Adrenal gland (tissue), 5 donors: Measurements from ENCODE around the gene C1QTNF2.

Source experiments
- POLR2A ChIP-seq, 2 donors: fragments of 450-650 bp; IDR thresholded peaks; one replicate each; pipeline ENCODE4 v1.6.1; 2017; ENCODE audit warnings: antibody characterized with exemption in 2 of 2, mild to moderate bottlenecking in 2 of 2, moderate library complexity in 1 of 2
- TF ChIP-seq, protein P1 (sequence below), 6 experiments: fragments of 450-650 bp in 4 of 6; fragments of 200-600 bp in 2 of 6; sonication (generic) in 1 of 6; IDR thresholded peaks; 1 replicate in 5 of 6; 2 replicates in 1 of 6; pipeline versions ENCODE4 v1.5.1 to v1.8.0; 2016 to 2021; ENCODE audit warnings: antibody characterized with exemption in 6 of 6, mild to moderate bottlenecking in 2 of 6, moderate library complexity in 1 of 6
- donor health status: DM: no; HTN: no; CAD: no.

DNA sequence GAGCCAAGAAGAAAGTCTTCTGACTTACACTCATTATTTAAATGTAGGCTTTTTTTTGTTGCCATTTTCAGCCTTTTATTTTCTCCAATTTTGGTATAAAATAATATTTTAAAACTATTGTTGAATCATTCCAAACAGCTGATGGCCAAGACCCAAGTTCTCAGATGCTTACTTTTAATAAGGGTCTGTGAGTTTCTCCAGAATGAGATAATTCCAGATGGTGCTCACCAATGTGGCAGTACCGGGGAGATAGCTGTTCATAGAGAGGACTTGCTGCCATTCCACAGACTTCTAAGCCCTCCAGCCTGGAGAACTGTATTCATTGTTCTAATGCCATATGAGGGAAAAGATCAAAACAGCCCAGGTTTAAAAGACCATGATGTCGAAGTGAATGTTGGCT is 5.3 kb upstream of the C1QTNF2 start:
- TF ChIP-seq, protein P1, sequence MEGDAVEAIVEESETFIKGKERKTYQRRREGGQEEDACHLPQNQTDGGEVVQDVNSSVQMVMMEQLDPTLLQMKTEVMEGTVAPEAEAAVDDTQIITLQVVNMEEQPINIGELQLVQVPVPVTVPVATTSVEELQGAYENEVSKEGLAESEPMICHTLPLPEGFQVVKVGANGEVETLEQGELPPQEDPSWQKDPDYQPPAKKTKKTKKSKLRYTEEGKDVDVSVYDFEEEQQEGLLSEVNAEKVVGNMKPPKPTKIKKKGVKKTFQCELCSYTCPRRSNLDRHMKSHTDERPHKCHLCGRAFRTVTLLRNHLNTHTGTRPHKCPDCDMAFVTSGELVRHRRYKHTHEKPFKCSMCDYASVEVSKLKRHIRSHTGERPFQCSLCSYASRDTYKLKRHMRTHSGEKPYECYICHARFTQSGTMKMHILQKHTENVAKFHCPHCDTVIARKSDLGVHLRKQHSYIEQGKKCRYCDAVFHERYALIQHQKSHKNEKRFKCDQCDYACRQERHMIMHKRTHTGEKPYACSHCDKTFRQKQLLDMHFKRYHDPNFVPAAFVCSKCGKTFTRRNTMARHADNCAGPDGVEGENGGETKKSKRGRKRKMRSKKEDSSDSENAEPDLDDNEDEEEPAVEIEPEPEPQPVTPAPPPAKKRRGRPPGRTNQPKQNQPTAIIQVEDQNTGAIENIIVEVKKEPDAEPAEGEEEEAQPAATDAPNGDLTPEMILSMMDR (IDR thresholded peaks at IDR 0.05), result no peak
- TF ChIP-seq POLR2A (IDR thresholded peaks at IDR 0.05), result no peak
